T-helper 2 cell treated with Interferon-gamma antibody and Interleukin-4, amounts not matched to agents 100 ng/mL and 5 ng/mL, for 36 hours (primary cell): ENCODE results near the gene FBXO45. TPM values are rescaled to one million over a fixed set of nuclear protein-coding genes. Genes with fewer than 3 reads are reported as not detected.

Source experiments
- total RNA-seq: library from RNA; stranded (reverse); gene quantifications from 2 replicates; pipeline ENCODE4 v1.2.3, GENCODE V29; 2022

The FBXO45 gene
- total RNA-seq, 1 donor from 2014 or later: 19.4 TPM

Other genes with a start within 250 kb of the FBXO45 start
- gene TM4SF19, start 230.3 kb upstream of the FBXO45 start, total RNA-seq: not detected in 2 replicates
- 47.9 and 49.7 TPM in 2 replicates for gene UBXN7, start 136.2 kb upstream of the FBXO45 start, total RNA-seq
- 40.9 and 42.3 TPM in 2 replicates for gene RNF168, start 64.9 kb upstream of the FBXO45 start, total RNA-seq
- gene SMCO1, start 53.3 kb upstream of the FBXO45 start, total RNA-seq: not detected in 2 replicates
- 23.6 and 27.2 TPM in 2 replicates for gene WDR53, start 106 bp upstream of the FBXO45 start, total RNA-seq
- 85.8 and 87.2 TPM in 2 replicates for gene NRROS, start 71.0 kb downstream of the FBXO45 start, total RNA-seq
- 5.8 and 7.6 TPM in 2 replicates for gene CEP19, start 143.6 kb downstream of the FBXO45 start, total RNA-seq
- 61.6 and 66.9 TPM in 2 replicates for gene PIGX, start 143.7 kb downstream of the FBXO45 start, total RNA-seq
- gene PAK2, start 171.2 kb downstream of the FBXO45 start, total RNA-seq: 99.6 and 101 TPM in 2 replicates